NT2/D1 (cell line): ENCODE measurements around the gene DHDDS.
"Not testable (repeated sequence)": the region's sequence is repeated elsewhere in the genome, so short reads cannot be mapped to it uniquely, and the experiment has no call there.

Experiments
- SUZ12 ChIP-seq: IDR thresholded peaks from 2 replicates; pipeline ENCODE4 v1.6.1; 2011; ENCODE audit not compliant: insufficient read length, insufficient read depth; ENCODE audit errors: extremely low read depth
- YY1 ChIP-seq: IDR thresholded peaks from 2 replicates; pipeline ENCODE4 v1.6.1; 2011; ENCODE audit not compliant: insufficient read length, insufficient read depth
- ZNF274 ChIP-seq: IDR thresholded peaks from 2 replicates; pipeline ENCODE4 v1.6.1; 2011; ENCODE audit warnings: mild to moderate bottlenecking, low read depth, low read length

DNA sequence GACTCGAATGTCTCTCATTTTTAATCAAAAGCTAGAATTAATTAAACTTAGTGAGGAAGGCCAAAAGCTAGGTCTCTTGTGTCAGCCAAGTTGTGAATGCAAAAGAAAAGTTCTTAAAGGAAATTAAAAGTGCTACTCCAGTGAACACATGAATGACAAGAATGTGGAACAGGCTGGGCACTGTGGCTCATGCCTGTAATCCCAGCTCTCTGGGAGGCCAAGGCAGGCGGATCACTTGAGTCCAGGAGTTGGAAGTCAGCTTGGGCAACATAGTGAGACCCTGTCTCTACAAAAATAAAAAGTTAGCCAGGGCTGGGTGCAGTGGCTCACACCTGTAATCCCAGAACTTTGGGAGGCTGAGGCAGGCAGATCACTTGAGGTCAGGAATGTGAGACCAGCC, 78.6 kb downstream of the DHDDS start:
- TF ChIP-seq ZNF274, YY1, SUZ12: not testable (repeated sequence)
